Nasal cavity respiratory epithelium epithelial cell of viscerocranial mucosa (primary cell): ENCODE data around the gene TOLLIP. TPM values are rescaled to one million over a fixed set of nuclear protein-coding genes. Genes with fewer than 3 reads are reported as not detected.

Experiments used
- total RNA-seq: library from RNA; depleted of rRNA; stranded (reverse); fragments of >200 nt; gene quantifications from 2 replicates; pipeline ENCODE4 v1.2.3, GENCODE V29; 2014

The TOLLIP gene
- 44.1 and 68.3 TPM in 2 replicates for total RNA-seq

DNA sequence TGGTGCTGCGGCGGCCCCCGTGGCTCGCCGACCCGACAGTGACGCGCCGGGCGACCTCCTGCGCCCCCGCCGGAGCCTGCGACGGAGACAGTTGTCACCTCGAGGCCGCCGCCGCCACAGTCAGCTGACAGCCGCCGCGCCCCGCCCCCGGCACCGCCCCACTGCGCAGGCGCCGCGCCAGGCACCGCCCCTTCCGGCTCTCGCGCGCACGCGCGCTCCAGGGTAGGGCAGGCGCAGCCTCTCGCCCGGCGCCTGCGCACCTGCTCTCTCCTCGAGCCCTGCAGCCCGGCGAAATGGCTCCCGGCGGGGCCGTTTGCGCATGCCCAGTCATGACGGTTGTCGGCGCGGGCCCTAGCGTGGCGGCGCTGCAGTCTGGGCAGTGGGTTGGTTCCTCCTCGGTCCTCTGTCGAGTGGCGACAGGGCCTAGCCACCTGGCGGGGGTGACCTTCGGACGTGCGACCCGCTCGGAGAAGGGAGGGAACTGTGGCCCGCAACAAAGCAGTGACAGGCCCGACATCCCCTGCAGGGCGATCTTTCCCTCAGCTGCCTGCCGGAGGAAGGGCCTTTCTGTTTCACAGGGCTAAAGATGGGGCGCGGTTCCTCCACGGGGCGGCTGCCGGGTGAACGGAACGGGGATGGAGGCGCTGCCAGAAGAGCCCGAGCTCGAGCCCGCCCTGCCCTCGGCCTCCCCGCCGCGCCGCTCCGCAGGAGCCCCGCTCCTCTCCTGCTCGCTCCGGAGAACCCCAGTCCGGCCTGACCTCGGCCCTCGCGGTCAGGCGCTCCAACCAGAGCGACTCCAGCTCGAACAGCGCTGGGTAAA, at the start of gene TOLLIP:
TSS of gene TOLLIP (minus strand) at position 135 of the 820 bp plus-strand sequence. CDS start at position 1, 134 bp downstream.

Other genes starting within 250 kb of the TOLLIP start
- gene MUC2, start 234.8 kb downstream of the TOLLIP start, total RNA-seq, result under 0.01 TPM in 1 of 2 replicates, not detected in the other
- 0.07 TPM in 1 of 2 replicates, not detected in the other for gene MUC5AC, start 151.7 kb downstream of the TOLLIP start, total RNA-seq
- gene MUC5B, start 86.6 kb downstream of the TOLLIP start, total RNA-seq, result 0.57 TPM in 1 of 2 replicates, not detected in the other
- under 0.01 and 1.00 TPM in 2 replicates for gene BRSK2, start 80.3 kb upstream of the TOLLIP start, total RNA-seq
- 25.6 and 35.9 TPM in 2 replicates for gene MOB2, start 177.1 kb upstream of the TOLLIP start, total RNA-seq